SU-DHL-6 (cell line): ENCODE data around the gene LRGUK.

Experiments
- CTCF ChIP-seq: fragments of 200-600 bp; sonication (generic); IDR thresholded peaks from one replicate; pipeline ENCODE4 v1.5.1; 2017; ENCODE audit warnings: antibody characterized with exemption, mild to moderate bottlenecking, low read length, moderate library complexity; ENCODE audit not compliant: insufficient read depth, poor library complexity, severe bottlenecking
- EZH2phosphoT487 ChIP-seq: fragments of 200-600 bp; sonication (generic), shearing (Covaris generic); conservative IDR thresholded peaks from 2 replicates; pipeline ENCODE4 v1.6.1; 2018; ENCODE audit warnings: mild to moderate bottlenecking, antibody characterized with exemption, low read length, moderate library complexity, mixed read lengths

- TF ChIP-seq CTCF (no peak), EZH2phosphoT487 (no peak)
Observed at GRCh38 chr7:134307320-134307719, 180.2 kb downstream of the LRGUK start.
